ENCODE measurements around the gene SV2C. TPM values are rescaled to one million over a fixed set of nuclear protein-coding genes. Genes with fewer than 3 reads are reported as not detected.
"Not testable (repeated sequence)": the region's sequence is repeated elsewhere in the genome, so short reads cannot be mapped to it uniquely, and the experiment has no call there.

Gene SV2C
- total RNA-seq, 1 donor from 2014 or later, result 0.15 TPM

- no peak for TF ChIP-seq CTCF (IDR thresholded peaks at IDR 0.05)
- TF ChIP-seq EZH2phosphoT487 (IDR thresholded peaks at IDR 0.05), result no peak
- Histone ChIP-seq H2AFZ (replicated peaks) (no peak overlapping the region), H3K9ac (no peak overlapping the region), H3K4me3 (no peak overlapping the region), H3F3A (ENCODE audit: low read depth) (peaks cover 13% of the 10 kb centered on the region), H3K27me3 (peaks cover 9% of the 10 kb centered on the region), H3K36me3 (no peaks in the 10 kb centered on the region), H3K9me3 (ENCODE audit: low read depth) (no peaks in the 10 kb centered on the region), H3K27ac (no peak overlapping the region), H4K20me1 (ENCODE audit: low read depth) (no peaks in the 10 kb centered on the region), H3K79me2 (ENCODE audit: low read depth) (no peaks in the 10 kb centered on the region), H3K4me1 (peaks cover 29% of the 10 kb centered on the region), H3K4me2 (peak overlapping the region; percentile 69)
- peaks cover 9% of the 10 kb centered on the region for H3K36me3 Mint-ChIP-seq
- no peak for DNase-seq (ENCODE audit: low spot score)
- peaks cover 12% of the 10 kb centered on the region for H3K9me3 Mint-ChIP-seq
- H3K4me1 Mint-ChIP-seq, result peaks cover 53% of the 10 kb centered on the region
- no peak overlapping the region for H3K4me3 Mint-ChIP-seq
- peaks cover 7% of the 10 kb centered on the region for H3K27me3 Mint-ChIP-seq (ENCODE audit: insufficient read depth, low read depth)
- H3K27ac Mint-ChIP-seq, result peak overlapping the region; percentile 10
Observed at GRCh38 chr5:76332611-76333205, 249.5 kb downstream of the SV2C start.

DNA sequence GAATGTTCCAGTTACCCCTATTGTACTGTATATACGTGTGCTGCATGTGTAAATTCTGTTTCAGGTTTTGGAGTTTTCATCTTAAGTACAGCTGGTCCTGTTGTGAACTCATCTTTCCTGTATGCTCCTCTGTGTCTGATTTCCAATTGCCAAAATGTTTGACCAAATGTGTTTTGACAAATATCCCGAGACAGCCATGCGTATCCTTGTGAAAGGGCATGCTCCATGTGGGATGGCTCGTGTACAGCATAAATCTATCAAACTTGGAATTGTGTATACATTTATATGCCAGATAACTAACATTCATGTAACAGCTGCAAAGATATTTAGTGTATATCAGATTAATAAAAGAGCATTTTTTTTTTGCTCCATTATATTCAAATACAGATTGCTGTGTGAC, 250.4 kb downstream of the SV2C start:
- H3K4me3 ChIP-seq, result no peak overlapping the region
- no peaks in the 10 kb centered on the region for H4K20me1 ChIP-seq (ENCODE audit: low read depth)
- no peak for DNase-seq (ENCODE audit: low spot score)
- H3K27ac Mint-ChIP-seq, result no peak overlapping the region
- peaks cover 6% of the 10 kb centered on the region for H3K36me3 Mint-ChIP-seq
- no peaks in the 10 kb centered on the region for H3K9me3 ChIP-seq (ENCODE audit: low read depth)
- no peak overlapping the region for H3K27ac ChIP-seq
- TF ChIP-seq EZH2 (IDR thresholded peaks at IDR 0.05) (no peak), CTCF (IDR thresholded peaks at IDR 0.05) (no peak), EZH2phosphoT487 (IDR thresholded peaks at IDR 0.05) (no peak)
- H3K9ac ChIP-seq, result no peak overlapping the region
- peaks cover 26% of the 10 kb centered on the region for H3K4me1 ChIP-seq
- no peak overlapping the region for H3K4me2 ChIP-seq
- H3K4me1 Mint-ChIP-seq, result peaks cover 51% of the 10 kb centered on the region
- H3K9me3 Mint-ChIP-seq, result peaks cover 13% of the 10 kb centered on the region
- no peaks in the 10 kb centered on the region for H3K79me2 ChIP-seq (ENCODE audit: low read depth)
- peaks cover 13% of the 10 kb centered on the region for H3F3A ChIP-seq (ENCODE audit: low read depth)
- H2AFZ ChIP-seq (replicated peaks), result no peak overlapping the region
- peaks cover 11% of the 10 kb centered on the region for H3K27me3 Mint-ChIP-seq (ENCODE audit: insufficient read depth, low read depth)
- H3K27me3 ChIP-seq, result peaks cover 2% of the 10 kb centered on the region
- no peaks in the 10 kb centered on the region for H3K36me3 ChIP-seq
- H3K4me3 Mint-ChIP-seq, result no peak overlapping the region

DNA sequence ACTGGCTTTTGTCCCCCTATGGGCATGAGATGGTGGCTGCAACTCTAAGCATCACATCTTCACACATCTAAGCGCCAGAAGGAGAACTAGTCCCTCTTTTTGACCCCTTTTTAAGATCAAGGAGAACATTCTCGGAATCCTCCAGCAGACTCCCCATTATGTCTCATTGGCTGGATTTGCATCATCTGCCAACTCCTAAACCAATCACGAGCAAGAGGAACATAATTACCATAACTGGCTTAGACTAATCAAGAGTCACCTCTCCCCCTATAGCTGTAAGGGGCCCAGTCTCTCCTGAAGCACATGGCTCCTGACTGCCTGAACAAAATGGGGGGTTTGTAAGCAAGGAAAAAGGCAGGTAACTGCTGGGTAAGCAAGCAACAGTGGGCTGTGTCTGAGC, 251.4 kb downstream of the SV2C start:
- Histone ChIP-seq H3K27me3 (no peaks in the 10 kb centered on the region), H3K36me3 (no peaks in the 10 kb centered on the region), H4K20me1 (ENCODE audit: low read depth) (no peaks in the 10 kb centered on the region), H3K27ac (no peak overlapping the region), H3K4me2 (no peak overlapping the region), H3K4me3 (no peak overlapping the region), H3K4me1 (peaks cover 26% of the 10 kb centered on the region), H3K9me3 (ENCODE audit: low read depth) (no peaks in the 10 kb centered on the region), H3K79me2 (ENCODE audit: low read depth) (no peaks in the 10 kb centered on the region), H2AFZ (replicated peaks) (no peak overlapping the region), H3K9ac (no peak overlapping the region), H3F3A (ENCODE audit: low read depth) (peaks cover 13% of the 10 kb centered on the region)
- Mint-ChIP-seq H3K27ac (no peak overlapping the region), H3K27me3 (ENCODE audit: insufficient read depth, low read depth) (peaks cover 11% of the 10 kb centered on the region), H3K9me3 (peaks cover 13% of the 10 kb centered on the region), H3K36me3 (peaks cover 6% of the 10 kb centered on the region), H3K4me1 (peaks cover 51% of the 10 kb centered on the region), H3K4me3 (no peak overlapping the region)
- TF ChIP-seq EZH2 (IDR thresholded peaks at IDR 0.05) (no peak), CTCF (IDR thresholded peaks at IDR 0.05) (no peak), EZH2phosphoT487 (IDR thresholded peaks at IDR 0.05) (no peak)
- no peak for DNase-seq (ENCODE audit: low spot score)

DNA sequence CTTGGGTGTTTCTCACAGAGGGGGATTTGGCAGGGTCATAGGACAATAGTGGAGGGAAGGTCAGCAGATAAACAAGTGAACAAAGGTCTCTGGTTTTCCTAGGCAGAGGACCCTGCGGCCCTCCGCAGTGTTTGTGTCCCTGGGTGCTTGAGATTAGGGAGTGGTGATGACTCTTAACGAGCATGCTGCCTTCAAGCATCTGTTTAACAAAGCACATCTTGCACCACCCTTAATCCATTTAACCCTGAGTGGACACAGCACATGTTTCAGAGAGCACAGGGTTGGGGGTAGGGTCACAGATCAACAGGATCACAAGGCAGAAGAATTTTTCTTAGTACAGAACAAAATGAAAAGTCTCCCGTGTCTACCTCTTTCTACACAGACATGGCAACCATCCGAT, 252.3 kb downstream of the SV2C start:
- H3K4me3 ChIP-seq; H3K36me3 Mint-ChIP-seq; H3K9me3 ChIP-seq (ENCODE audit: low read depth); H3K36me3 ChIP-seq; H4K20me1 ChIP-seq (ENCODE audit: low read depth); H3K27ac ChIP-seq; H3K4me3 Mint-ChIP-seq; H3K27me3 ChIP-seq; H3K27ac Mint-ChIP-seq; DNase-seq (ENCODE audit: low spot score); H3K79me2 ChIP-seq (ENCODE audit: low read depth); H3K9ac ChIP-seq; H2AFZ ChIP-seq (replicated peaks); H3K4me2 ChIP-seq: not testable (repeated sequence)
- peaks cover 48% of the 10 kb centered on the region for H3K4me1 Mint-ChIP-seq
- H3F3A ChIP-seq (ENCODE audit: low read depth), result peaks cover 13% of the 10 kb centered on the region
- H3K27me3 Mint-ChIP-seq (ENCODE audit: insufficient read depth, low read depth), result peaks cover 11% of the 10 kb centered on the region
- H3K9me3 Mint-ChIP-seq, result peaks cover 13% of the 10 kb centered on the region
- H3K4me1 ChIP-seq, result peaks cover 26% of the 10 kb centered on the region

GRCh38 chr5:76336253-76336809, 253.1 kb downstream of the SV2C start:
- H3K27ac Mint-ChIP-seq; H3K9me3 ChIP-seq (ENCODE audit: low read depth); H2AFZ ChIP-seq (replicated peaks); H3K79me2 ChIP-seq (ENCODE audit: low read depth); H3F3A ChIP-seq (ENCODE audit: low read depth); H3K36me3 Mint-ChIP-seq; H3K4me3 Mint-ChIP-seq; H3K36me3 ChIP-seq; H3K27me3 ChIP-seq; H3K27ac ChIP-seq; DNase-seq (ENCODE audit: low spot score); H3K4me3 ChIP-seq; H3K9ac ChIP-seq; H4K20me1 ChIP-seq (ENCODE audit: low read depth); H3K4me2 ChIP-seq: not testable (repeated sequence)
- H3K4me1 Mint-ChIP-seq, result peaks cover 44% of the 10 kb centered on the region
- peaks cover 11% of the 10 kb centered on the region for H3K27me3 Mint-ChIP-seq (ENCODE audit: insufficient read depth, low read depth)
- H3K9me3 Mint-ChIP-seq, result peaks cover 13% of the 10 kb centered on the region
- peaks cover 20% of the 10 kb centered on the region for H3K4me1 ChIP-seq
